GM12878 (cell line): ENCODE results near the gene DNASE1L3. TPM values are rescaled to one million over a fixed set of nuclear protein-coding genes. Genes with fewer than 3 reads are reported as not detected.
A peak's percentile ranks its signal among the peaks of the same experiment; 100 is the strongest.

ENCODE experiments used
- ASH2L ChIP-seq: fragments of 300-600, 200-600 bp; sonication (generic); IDR thresholded peaks from 2 replicates; pipeline ENCODE4 v1.6.1; 2017; ENCODE audit warnings: low read depth, mild to moderate bottlenecking, borderline replicate concordance
- BCL11A ChIP-seq: IDR thresholded peaks from 2 replicates; pipeline ENCODE4 v1.6.1; 2011; ENCODE audit warnings: low read depth, low read length
- CHD2 ChIP-seq: IDR thresholded peaks from 2 replicates; pipeline ENCODE4 v1.6.1; 2011; ENCODE audit warnings: low read depth, low read length, improper control_type of control experiment, borderline replicate concordance
- FOS ChIP-seq: IDR thresholded peaks from 3 replicates; pipeline ENCODE4 v1.6.1; 2011; ENCODE audit warnings: borderline replicate concordance; ENCODE audit not compliant: insufficient read length; ENCODE audit errors: extremely low read depth
- JUNB ChIP-seq: IDR thresholded peaks from 2 replicates; pipeline ENCODE4 v1.6.1; 2016; ENCODE audit warnings: antibody characterized with exemption, mild to moderate bottlenecking
- NR2C1 ChIP-seq: fragments of 450-650 bp; IDR thresholded peaks from 2 replicates; pipeline ENCODE4 v1.6.1; 2017; ENCODE audit warnings: antibody characterized with exemption, mild to moderate bottlenecking, moderate library complexity
- RFX5 ChIP-seq: IDR thresholded peaks from 2 replicates; pipeline ENCODE4 v1.6.1; 2011; ENCODE audit warnings: low read depth, low read length, improper control_type of control experiment
- SRF ChIP-seq, 2 experiments: IDR thresholded peaks; 2 replicates each; pipeline ENCODE4 v1.6.1; 2011; ENCODE audit warnings: low read depth in 2 of 2, low read length in 2 of 2, mild to moderate bottlenecking in 1 of 2, moderate library complexity in 1 of 2
- STAT3 ChIP-seq: IDR thresholded peaks from 2 replicates; pipeline ENCODE4 v1.6.1; 2011; ENCODE audit warnings: low read depth, low read length, improper control_type of control experiment
- ZNF207 ChIP-seq: fragments of 450-650 bp; IDR thresholded peaks from 2 replicates; pipeline ENCODE4 v1.6.1; 2014; ENCODE audit warnings: antibody characterized with exemption, mild to moderate bottlenecking, borderline replicate concordance
- ZNF274 ChIP-seq: IDR thresholded peaks from one replicate; pipeline ENCODE4 v1.8.0; 2011; ENCODE audit not compliant: insufficient read length, insufficient read depth
- polyA plus RNA-seq, 11 experiments: library from polyadenylated mRNA; depleted of rRNA in 4 of 11; unstranded in 6 of 11; stranded (reverse) in 5 of 11; fragments of >200 nt; fragmentation: Nextera tagmentation in 4 of 11; fragmentation: Illumina TruSeq in 1 of 11; extraction: Ambion mirVana in 4 of 11; extraction: Trizol in 1 of 11; gene quantifications; 1 replicate in 1 of 11; 2 replicates in 10 of 11; pipeline versions ENCODE4 v1.2.1 to v1.2.3, GENCODE V29; 2011 to 2016; ENCODE audit warnings: inconsistent platforms in 2 of 11, missing spikeins in 2 of 11, low read depth in 1 of 11
- total RNA-seq, 4 experiments: library from RNA; depleted of rRNA in 3 of 4; stranded (reverse); fragments of >200 nt in 3 of 4; fragmentation: Illumina TruSeq in 1 of 4; extraction: Trizol in 1 of 4; gene quantifications; 2 replicates each; pipeline versions ENCODE4 v1.2.1 to v1.2.3, GENCODE V29; 2013 to 2021
- TF ChIP-seq, protein P1 (sequence below): fragments of 450-650 bp; IDR thresholded peaks from 2 replicates; pipeline ENCODE4 v1.6.1; 2017; ENCODE audit warnings: low read depth, mild to moderate bottlenecking, moderate library complexity
- TF ChIP-seq, protein P2 (sequence below): IDR thresholded peaks from 2 replicates; pipeline ENCODE4 v1.6.1; 2012; ENCODE audit warnings: low read length, inconsistent platforms
- TF ChIP-seq, protein P3 (sequence below): fragments of 450-650 bp; conservative IDR thresholded peaks from 2 replicates; pipeline ENCODE4 v1.6.1; 2017; ENCODE audit warnings: mild to moderate bottlenecking, moderate library complexity
- TF ChIP-seq, protein P4 (sequence below): fragments of 150-350 bp; IDR thresholded peaks from 2 replicates; pipeline ENCODE4 v1.6.1; 2014; ENCODE audit warnings: mild to moderate bottlenecking, low read depth, low read length
- TF ChIP-seq, protein P5 (sequence below): IDR thresholded peaks from 2 replicates; pipeline ENCODE4 v1.6.1; 2011; ENCODE audit warnings: low read depth, mild to moderate bottlenecking, low read length, moderate library complexity, borderline replicate concordance; ENCODE audit errors: extremely low read depth
- TF ChIP-seq, protein P6 (sequence below): IDR thresholded peaks from 2 replicates; pipeline ENCODE4 v1.6.1; 2012; ENCODE audit warnings: mild to moderate bottlenecking, low read depth, low read length

The DNASE1L3 gene
- total and polyA plus RNA-seq, 10 of the 15 experiments (the other 5 are each of a cell fraction or from before 2014, with no cell fraction given): 3.2 to 72.1 (median 6.3) TPM

DNA sequence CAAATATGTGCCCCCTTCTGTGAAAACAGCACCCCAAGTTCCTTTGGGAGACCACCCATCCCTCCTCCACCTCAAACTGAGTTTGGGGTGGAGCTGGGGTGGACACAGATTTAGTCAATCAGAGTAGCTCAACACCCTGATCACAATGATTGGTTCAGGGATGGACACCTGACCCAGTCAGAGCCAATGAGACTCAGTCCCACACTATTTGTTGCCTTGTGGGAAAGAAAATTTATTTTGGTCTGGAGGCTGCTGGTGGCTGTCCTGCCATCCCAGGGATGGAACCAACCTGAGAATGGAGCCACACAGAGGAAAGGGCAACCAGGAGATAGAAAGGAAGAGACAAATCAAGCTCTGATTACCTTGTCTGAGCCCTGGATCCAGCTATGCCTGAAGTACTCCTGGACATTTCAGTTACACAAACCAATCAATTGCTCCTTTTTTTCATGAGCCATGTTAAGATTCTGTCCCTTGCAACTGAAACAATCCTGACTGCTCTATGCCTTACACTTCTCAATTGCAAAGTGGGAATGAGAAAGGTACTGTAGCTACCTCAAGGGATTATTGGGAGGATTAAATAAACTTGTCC lies 10.6 kb downstream of the DNASE1L3 start (continued):
- TF ChIP-seq, protein P1, sequence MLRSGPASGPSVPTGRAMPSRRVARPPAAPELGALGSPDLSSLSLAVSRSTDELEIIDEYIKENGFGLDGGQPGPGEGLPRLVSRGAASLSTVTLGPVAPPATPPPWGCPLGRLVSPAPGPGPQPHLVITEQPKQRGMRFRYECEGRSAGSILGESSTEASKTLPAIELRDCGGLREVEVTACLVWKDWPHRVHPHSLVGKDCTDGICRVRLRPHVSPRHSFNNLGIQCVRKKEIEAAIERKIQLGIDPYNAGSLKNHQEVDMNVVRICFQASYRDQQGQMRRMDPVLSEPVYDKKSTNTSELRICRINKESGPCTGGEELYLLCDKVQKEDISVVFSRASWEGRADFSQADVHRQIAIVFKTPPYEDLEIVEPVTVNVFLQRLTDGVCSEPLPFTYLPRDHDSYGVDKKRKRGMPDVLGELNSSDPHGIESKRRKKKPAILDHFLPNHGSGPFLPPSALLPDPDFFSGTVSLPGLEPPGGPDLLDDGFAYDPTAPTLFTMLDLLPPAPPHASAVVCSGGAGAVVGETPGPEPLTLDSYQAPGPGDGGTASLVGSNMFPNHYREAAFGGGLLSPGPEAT: no peak
- no peak for TF ChIP-seq JUNB
- TF ChIP-seq, protein P2, sequence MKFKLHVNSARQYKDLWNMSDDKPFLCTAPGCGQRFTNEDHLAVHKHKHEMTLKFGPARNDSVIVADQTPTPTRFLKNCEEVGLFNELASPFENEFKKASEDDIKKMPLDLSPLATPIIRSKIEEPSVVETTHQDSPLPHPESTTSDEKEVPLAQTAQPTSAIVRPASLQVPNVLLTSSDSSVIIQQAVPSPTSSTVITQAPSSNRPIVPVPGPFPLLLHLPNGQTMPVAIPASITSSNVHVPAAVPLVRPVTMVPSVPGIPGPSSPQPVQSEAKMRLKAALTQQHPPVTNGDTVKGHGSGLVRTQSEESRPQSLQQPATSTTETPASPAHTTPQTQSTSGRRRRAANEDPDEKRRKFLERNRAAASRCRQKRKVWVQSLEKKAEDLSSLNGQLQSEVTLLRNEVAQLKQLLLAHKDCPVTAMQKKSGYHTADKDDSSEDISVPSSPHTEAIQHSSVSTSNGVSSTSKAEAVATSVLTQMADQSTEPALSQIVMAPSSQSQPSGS: no peak
- peak; percentile 15 for TF ChIP-seq FOS
- TF ChIP-seq, protein P3, sequence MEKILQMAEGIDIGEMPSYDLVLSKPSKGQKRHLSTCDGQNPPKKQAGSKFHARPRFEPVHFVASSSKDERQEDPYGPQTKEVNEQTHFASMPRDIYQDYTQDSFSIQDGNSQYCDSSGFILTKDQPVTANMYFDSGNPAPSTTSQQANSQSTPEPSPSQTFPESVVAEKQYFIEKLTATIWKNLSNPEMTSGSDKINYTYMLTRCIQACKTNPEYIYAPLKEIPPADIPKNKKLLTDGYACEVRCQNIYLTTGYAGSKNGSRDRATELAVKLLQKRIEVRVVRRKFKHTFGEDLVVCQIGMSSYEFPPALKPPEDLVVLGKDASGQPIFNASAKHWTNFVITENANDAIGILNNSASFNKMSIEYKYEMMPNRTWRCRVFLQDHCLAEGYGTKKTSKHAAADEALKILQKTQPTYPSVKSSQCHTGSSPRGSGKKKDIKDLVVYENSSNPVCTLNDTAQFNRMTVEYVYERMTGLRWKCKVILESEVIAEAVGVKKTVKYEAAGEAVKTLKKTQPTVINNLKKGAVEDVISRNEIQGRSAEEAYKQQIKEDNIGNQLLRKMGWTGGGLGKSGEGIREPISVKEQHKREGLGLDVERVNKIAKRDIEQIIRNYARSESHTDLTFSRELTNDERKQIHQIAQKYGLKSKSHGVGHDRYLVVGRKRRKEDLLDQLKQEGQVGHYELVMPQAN: no peak
- no peak for TF ChIP-seq STAT3
- no peak for TF ChIP-seq RFX5
- TF ChIP-seq ZNF207: no peak
- TF ChIP-seq, protein P4, sequence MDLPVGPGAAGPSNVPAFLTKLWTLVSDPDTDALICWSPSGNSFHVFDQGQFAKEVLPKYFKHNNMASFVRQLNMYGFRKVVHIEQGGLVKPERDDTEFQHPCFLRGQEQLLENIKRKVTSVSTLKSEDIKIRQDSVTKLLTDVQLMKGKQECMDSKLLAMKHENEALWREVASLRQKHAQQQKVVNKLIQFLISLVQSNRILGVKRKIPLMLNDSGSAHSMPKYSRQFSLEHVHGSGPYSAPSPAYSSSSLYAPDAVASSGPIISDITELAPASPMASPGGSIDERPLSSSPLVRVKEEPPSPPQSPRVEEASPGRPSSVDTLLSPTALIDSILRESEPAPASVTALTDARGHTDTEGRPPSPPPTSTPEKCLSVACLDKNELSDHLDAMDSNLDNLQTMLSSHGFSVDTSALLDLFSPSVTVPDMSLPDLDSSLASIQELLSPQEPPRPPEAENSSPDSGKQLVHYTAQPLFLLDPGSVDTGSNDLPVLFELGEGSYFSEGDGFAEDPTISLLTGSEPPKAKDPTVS: no peak
- no peak for TF ChIP-seq BCL11A
- no peak for TF ChIP-seq ZNF274
- TF ChIP-seq, protein P5, sequence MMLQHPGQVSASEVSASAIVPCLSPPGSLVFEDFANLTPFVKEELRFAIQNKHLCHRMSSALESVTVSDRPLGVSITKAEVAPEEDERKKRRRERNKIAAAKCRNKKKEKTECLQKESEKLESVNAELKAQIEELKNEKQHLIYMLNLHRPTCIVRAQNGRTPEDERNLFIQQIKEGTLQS: no peak
- no peak for TF ChIP-seq NR2C1
- TF ChIP-seq, protein P6, sequence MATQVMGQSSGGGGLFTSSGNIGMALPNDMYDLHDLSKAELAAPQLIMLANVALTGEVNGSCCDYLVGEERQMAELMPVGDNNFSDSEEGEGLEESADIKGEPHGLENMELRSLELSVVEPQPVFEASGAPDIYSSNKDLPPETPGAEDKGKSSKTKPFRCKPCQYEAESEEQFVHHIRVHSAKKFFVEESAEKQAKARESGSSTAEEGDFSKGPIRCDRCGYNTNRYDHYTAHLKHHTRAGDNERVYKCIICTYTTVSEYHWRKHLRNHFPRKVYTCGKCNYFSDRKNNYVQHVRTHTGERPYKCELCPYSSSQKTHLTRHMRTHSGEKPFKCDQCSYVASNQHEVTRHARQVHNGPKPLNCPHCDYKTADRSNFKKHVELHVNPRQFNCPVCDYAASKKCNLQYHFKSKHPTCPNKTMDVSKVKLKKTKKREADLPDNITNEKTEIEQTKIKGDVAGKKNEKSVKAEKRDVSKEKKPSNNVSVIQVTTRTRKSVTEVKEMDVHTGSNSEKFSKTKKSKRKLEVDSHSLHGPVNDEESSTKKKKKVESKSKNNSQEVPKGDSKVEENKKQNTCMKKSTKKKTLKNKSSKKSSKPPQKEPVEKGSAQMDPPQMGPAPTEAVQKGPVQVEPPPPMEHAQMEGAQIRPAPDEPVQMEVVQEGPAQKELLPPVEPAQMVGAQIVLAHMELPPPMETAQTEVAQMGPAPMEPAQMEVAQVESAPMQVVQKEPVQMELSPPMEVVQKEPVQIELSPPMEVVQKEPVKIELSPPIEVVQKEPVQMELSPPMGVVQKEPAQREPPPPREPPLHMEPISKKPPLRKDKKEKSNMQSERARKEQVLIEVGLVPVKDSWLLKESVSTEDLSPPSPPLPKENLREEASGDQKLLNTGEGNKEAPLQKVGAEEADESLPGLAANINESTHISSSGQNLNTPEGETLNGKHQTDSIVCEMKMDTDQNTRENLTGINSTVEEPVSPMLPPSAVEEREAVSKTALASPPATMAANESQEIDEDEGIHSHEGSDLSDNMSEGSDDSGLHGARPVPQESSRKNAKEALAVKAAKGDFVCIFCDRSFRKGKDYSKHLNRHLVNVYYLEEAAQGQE: no peak
- no peak for TF ChIP-seq ASH2L
- no peak for TF ChIP-seq CHD2
- TF ChIP-seq SRF (IDR thresholded peaks at IDR 0.05; ENCODE audit: low read depth in 2 of 2, low read length in 2 of 2): no peak
